ENCODE measurements around the gene ABHD17A. TPM values are rescaled to one million over a fixed set of nuclear protein-coding genes. Genes with fewer than 3 reads are reported as not detected.

ABHD17A gene
- total and polyA plus RNA-seq, 9 of the 15 experiments (the other 6 are each of a cell fraction or from before 2014, with no cell fraction given), result 0.04 to 135 (median 21.8) TPM; not detected in 1

DNA sequence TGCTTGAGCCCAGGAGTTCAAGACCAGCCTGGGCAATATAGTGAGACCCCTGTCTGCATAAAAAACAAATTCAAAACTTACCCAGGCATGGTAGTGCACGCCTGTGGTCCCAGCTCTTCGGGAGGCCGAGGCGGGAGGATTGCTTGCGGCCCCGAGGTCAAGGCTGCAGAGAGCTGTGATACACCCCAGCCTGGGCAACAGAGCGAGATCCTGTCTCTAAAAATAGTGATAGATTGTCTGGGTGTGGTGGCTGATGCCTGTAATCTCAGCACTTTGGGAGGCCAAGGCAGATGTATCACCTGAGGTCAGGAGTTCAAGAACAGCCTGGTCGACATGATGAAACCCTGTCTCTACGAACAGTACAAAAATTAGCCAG lies 18.0 kb downstream of the ABHD17A start:
- peaks cover 20% of the 10 kb centered on the region; the same call in 2 of the 3 replicates for H3K36me3 ChIP-seq (ENCODE audit: control insufficient read depth, insufficient read depth, low read length)
- 0 out of 2 replicates have a peak, but pooled peaks have one; percentile 24 for TF ChIP-seq CBFA2T3 (IDR thresholded peaks at IDR 0.05)
- TF ChIP-seq ZNF121 (CRISPR knock-in tag; conservative IDR thresholded peaks at IDR 0.05), result peak; percentile 100
- TF ChIP-seq BCOR (IDR thresholded peaks at IDR 0.05), result peak; percentile 74
- no peak for TF ChIP-seq MTF1 (CRISPR knock-in tag; IDR thresholded peaks at IDR 0.05; ENCODE audit: borderline replicate concordance)
- TF ChIP-seq ZNF311 (CRISPR knock-in tag; IDR thresholded peaks at IDR 0.05), result no peak
- peak; percentile 59 to 79 for TF ChIP-seq KDM1A (IDR thresholded peaks at IDR 0.05)
- TF ChIP-seq HDAC2 (IDR thresholded peaks at IDR 0.05), result 0 out of 2 replicates have a peak, but pooled peaks have one; percentile 56
- H3K4me1 ChIP-seq (replicated peaks in 1 of 2; ENCODE audit: control insufficient read depth in 2 of 2, insufficient read depth in 2 of 2, low read length in 2 of 2), result peaks cover 33 to 67% of the 10 kb centered on the region in 2 experiments
- no peak overlapping the region for H3K4me2 ChIP-seq (ENCODE audit: insufficient read depth, low read length)
- intact Hi-C loops (cut with micrococcal nuclease), result no loop called here
- peaks cover 47% of the 10 kb centered on the region for H3K79me2 ChIP-seq (ENCODE audit: control insufficient read depth, insufficient read depth, low read length)
- ATAC-seq, result no peak
- no peak overlapping the region for H3K27ac ChIP-seq (ENCODE audit: extremely low read depth, low read depth, low read length)
- no peak overlapping the region for H2AFZ ChIP-seq (ENCODE audit: low read depth, low read length)
- H3K4me3 ChIP-seq, result no peak overlapping the region
- no peaks in the 10 kb centered on the region for H3K27me3 ChIP-seq (ENCODE audit: control insufficient read depth in 2 of 2, insufficient read depth in 2 of 2, low read length in 2 of 2)
- ChIA-PET POLR2A (interaction anchor here (3.5 kb wide), 1 partner anchor 8 kb away, joined by 24 read pairs; no protein-coding TSS in a partner anchor), CTCF (ENCODE audit: low intra/inter-chr PET ratio) (no interaction called here)
- in situ Hi-C loops (cut with MboI), result no loop called here
- no peak for DNase-seq (ENCODE audit: extremely low read depth in 1 of 4, low spot score in 3 of 4)
- H4K20me1 ChIP-seq (replicated peaks; ENCODE audit: control insufficient read depth, insufficient read depth, low read length), result no peaks in the 10 kb centered on the region
- 69% methylated on average over 6 of the region's 9 CpGs for WGBS (ENCODE audit: insufficient coverage, low coverage, missing lambda C conversion rate)
- no peaks in the 10 kb centered on the region for H3K9me3 ChIP-seq (replicated peaks; ENCODE audit: control insufficient read depth, insufficient read depth, low read depth, low read length)
- no TSS peak for BruUV-seq (replicated peaks)
- no peaks in the 10 kb centered on the region for H3K9me1 ChIP-seq (ENCODE audit: control insufficient read depth, insufficient read depth, low read length)
- no peak for FAIRE-seq
- no peak overlapping the region for H3K9ac ChIP-seq (ENCODE audit: insufficient read depth in 1 of 2, low read depth in 2 of 2, low read length in 2 of 2)

Data from K562 (cell line).